Loucy (cell line): ENCODE measurements around the gene NAV1.

Source experiments
- H2AFZ ChIP-seq: fragments of 200-600 bp; sonication (generic); 2 replicates; pipeline ENCODE4 v1.6.0; 2016; ENCODE audit warnings: antibody characterized with exemption, mild to moderate bottlenecking, low read length, moderate library complexity
- H3F3A ChIP-seq: fragments of 200-600 bp; 2 replicates; pipeline ENCODE4 v1.6.0; 2016; ENCODE audit warnings: antibody characterized with exemption, low read depth, mild to moderate bottlenecking
- H3K27me3 ChIP-seq: fragments of 200-600 bp; sonication (generic); 2 replicates; pipeline ENCODE4 v1.6.1; 2014; ENCODE audit warnings: low read length, mild to moderate bottlenecking; ENCODE audit not compliant: insufficient read depth, poor library complexity, severe bottlenecking
- H3K36me3 ChIP-seq: fragments of 200-600 bp; sonication (generic); 2 replicates; pipeline ENCODE4 v1.6.1; 2016; ENCODE audit warnings: low read length; ENCODE audit not compliant: insufficient read depth
- H3K4me1 ChIP-seq: fragments of 200-600 bp; sonication (generic); 2 replicates; pipeline ENCODE4 v1.5.1; 2014; ENCODE audit warnings: low read length, mild to moderate bottlenecking; ENCODE audit not compliant: insufficient read depth, poor library complexity, severe bottlenecking
- H3K4me2 ChIP-seq: fragments of 200-600 bp; sonication (generic); 2 replicates; pipeline ENCODE4 v1.6.0; 2014; ENCODE audit warnings: antibody characterized with exemption, low read length, low read depth, mild to moderate bottlenecking; ENCODE audit not compliant: poor library complexity, severe bottlenecking
- H3K4me3 ChIP-seq: fragments of 200-600 bp; sonication (generic); 2 replicates; pipeline ENCODE4 v1.5.1; 2014; ENCODE audit warnings: low read length, mild to moderate bottlenecking, mixed read lengths; ENCODE audit not compliant: poor library complexity, severe bottlenecking
- H3K79me2 ChIP-seq: fragments of 200-600 bp; sonication (generic); 2 replicates; pipeline ENCODE4 v1.6.1; 2014; ENCODE audit warnings: low read length; ENCODE audit not compliant: insufficient read depth
- H3K9ac ChIP-seq: fragments of 200-600 bp; sonication (generic); 2 replicates; pipeline ENCODE4 v1.6.0; 2014; ENCODE audit warnings: mild to moderate bottlenecking, low read depth, low read length, moderate library complexity; ENCODE audit not compliant: poor library complexity, severe bottlenecking
- H3K9me2 ChIP-seq: fragments of 200-600 bp; sonication (generic); replicated peaks from 2 replicates; pipeline ENCODE4 v1.6.1; 2016; ENCODE audit warnings: low read depth, low read length, mixed read lengths
- H3K9me3 ChIP-seq: fragments of 200-600 bp; sonication (generic); 2 replicates; pipeline ENCODE4 v1.6.1; 2014; ENCODE audit warnings: mild to moderate bottlenecking, antibody characterized with exemption, low read length, low read depth; ENCODE audit not compliant: insufficient read depth
- H4K20me1 ChIP-seq: fragments of 200-600 bp; sonication (generic); 2 replicates; pipeline ENCODE4 v1.6.0; 2014; ENCODE audit warnings: antibody characterized with exemption, low read length, mild to moderate bottlenecking; ENCODE audit not compliant: insufficient read depth, poor library complexity, severe bottlenecking
- CTCF ChIP-seq: fragments of 200-600 bp; sonication (generic); conservative IDR thresholded peaks from 2 replicates; pipeline ENCODE4 v1.5.1; 2014; ENCODE audit warnings: mild to moderate bottlenecking, antibody characterized with exemption, low read length
- EZH2phosphoT487 ChIP-seq: fragments of 200-600 bp; IDR thresholded peaks from 2 replicates; pipeline ENCODE4 v1.6.1; 2018; ENCODE audit warnings: antibody characterized with exemption, mild to moderate bottlenecking, moderate library complexity, borderline replicate concordance

NAV1 gene

GRCh38 chr1:201506557-201507359 lies 32.2 kb upstream of the NAV1 start, which contains the start of gene CSRP1:
Gene CSRP1, minus strand, starts transcription at chr1:201507123. Its CDS starts 10,820 bp downstream, at chr1:201496303.
- peak within 1 kb of the TSS; percentile 82 for H3K4me2 ChIP-seq
- H3K9me3 ChIP-seq, result no peaks in the 10 kb centered on the region
- peaks cover 58% of the 10 kb centered on the region for H3K4me1 ChIP-seq
- peaks cover 65% of the 10 kb centered on the region for H3K79me2 ChIP-seq
- H3K4me3 ChIP-seq, result peak within 1 kb of the TSS; percentile 86
- H2AFZ ChIP-seq, result peak within 1 kb of the TSS; percentile 91
- H3K27me3 ChIP-seq, result no peaks in the 10 kb centered on the region
- H3F3A ChIP-seq, result 0 out of 2 replicates have a peak, but pooled peaks cover 4% of the 10 kb centered on the region
- peaks cover 5% of the 10 kb centered on the region for H4K20me1 ChIP-seq
- H3K9me2 ChIP-seq, result no peaks in the 10 kb centered on the region
- no peaks in the 10 kb centered on the region for H3K36me3 ChIP-seq
- H3K9ac ChIP-seq, result peak within 1 kb of the TSS; percentile 96
- TF ChIP-seq CTCF, result no peak
- no peak for TF ChIP-seq EZH2phosphoT487

GRCh38 chr1:201507360-201507675 lies 31.6 kb upstream of the NAV1 start:
- H4K20me1 ChIP-seq, result peaks cover 5% of the 10 kb centered on the region
- H3K4me2 ChIP-seq, result peak overlapping the region; percentile 82
- H3K9ac ChIP-seq, result peak overlapping the region; percentile 96
- H2AFZ ChIP-seq, result peak overlapping the region; percentile 91
- peak overlapping the region; percentile 86 for H3K4me3 ChIP-seq
- H3K9me2 ChIP-seq, result no peaks in the 10 kb centered on the region
- peaks cover 59% of the 10 kb centered on the region for H3K4me1 ChIP-seq
- H3K27me3 ChIP-seq, result no peaks in the 10 kb centered on the region
- no peaks in the 10 kb centered on the region for H3K9me3 ChIP-seq
- H3K79me2 ChIP-seq, result peaks cover 60% of the 10 kb centered on the region
- TF ChIP-seq CTCF, result no peak
- TF ChIP-seq EZH2phosphoT487, result no peak
- H3F3A ChIP-seq, result 0 out of 2 replicates have a peak, but pooled peaks cover 4% of the 10 kb centered on the region
- H3K36me3 ChIP-seq, result no peaks in the 10 kb centered on the region

- peak overlapping the region; percentile 28 for H3K9ac ChIP-seq
- no peaks in the 10 kb centered on the region for H3K36me3 ChIP-seq
- 0 out of 2 replicates have a peak, but pooled peaks cover 4% of the 10 kb centered on the region for H3F3A ChIP-seq
- no peak for TF ChIP-seq EZH2phosphoT487
- TF ChIP-seq CTCF, result no peak
- H2AFZ ChIP-seq, result no peak overlapping the region
- no peaks in the 10 kb centered on the region for H3K9me3 ChIP-seq
- peaks cover 47% of the 10 kb centered on the region for H3K4me1 ChIP-seq
- peaks cover 5% of the 10 kb centered on the region for H4K20me1 ChIP-seq
- H3K79me2 ChIP-seq, result peaks cover 45% of the 10 kb centered on the region
- no peak overlapping the region for H3K4me3 ChIP-seq
- H3K4me2 ChIP-seq, result peak overlapping the region; percentile 82
- no peaks in the 10 kb centered on the region for H3K9me2 ChIP-seq
- H3K27me3 ChIP-seq, result no peaks in the 10 kb centered on the region
Observed at GRCh38 chr1:201508809-201509208, 30.1 kb upstream of the NAV1 start.
